Peyer's patch (tissue), 4 donors: Measurements from ENCODE around the gene SEMA3A.

Source experiments
- POLR2A ChIP-seq, 2 donors: fragments of 450-650 bp; IDR thresholded peaks; one replicate each; pipeline ENCODE4 v1.5.1; 2017; ENCODE audit warnings: antibody characterized with exemption in 2 of 2, mild to moderate bottlenecking in 2 of 2, moderate library complexity in 2 of 2
- TF ChIP-seq, protein P1 (sequence below), 6 experiments: fragments of 450-650 bp in 4 of 6; fragments of 200-600 bp in 2 of 6; sonication (generic) in 1 of 6; IDR thresholded peaks; one replicate each; pipeline ENCODE4 v1.5.1; 2017 to 2019; ENCODE audit warnings: antibody characterized with exemption in 6 of 6, mild to moderate bottlenecking in 3 of 6, moderate library complexity in 1 of 6

DNA sequence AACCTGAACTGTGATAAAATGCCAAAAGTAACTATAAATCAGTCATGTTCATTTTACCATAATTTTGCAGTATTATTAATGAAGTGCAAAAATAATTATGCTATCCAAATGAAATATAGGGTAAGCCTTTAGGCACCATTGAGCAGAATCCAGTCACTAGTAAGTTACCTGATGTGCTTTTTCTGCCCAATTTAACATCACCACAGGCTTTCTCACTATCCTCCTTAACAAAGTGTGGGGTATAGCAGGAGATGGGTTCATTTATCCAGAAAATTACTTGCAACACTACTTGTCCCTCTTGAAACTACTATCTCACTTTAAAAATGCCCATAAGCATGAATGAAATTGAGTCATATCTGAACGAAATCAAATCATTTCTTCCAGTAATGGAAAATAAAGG is 211.0 kb downstream of the SEMA3A start:
- TF ChIP-seq, protein P1, sequence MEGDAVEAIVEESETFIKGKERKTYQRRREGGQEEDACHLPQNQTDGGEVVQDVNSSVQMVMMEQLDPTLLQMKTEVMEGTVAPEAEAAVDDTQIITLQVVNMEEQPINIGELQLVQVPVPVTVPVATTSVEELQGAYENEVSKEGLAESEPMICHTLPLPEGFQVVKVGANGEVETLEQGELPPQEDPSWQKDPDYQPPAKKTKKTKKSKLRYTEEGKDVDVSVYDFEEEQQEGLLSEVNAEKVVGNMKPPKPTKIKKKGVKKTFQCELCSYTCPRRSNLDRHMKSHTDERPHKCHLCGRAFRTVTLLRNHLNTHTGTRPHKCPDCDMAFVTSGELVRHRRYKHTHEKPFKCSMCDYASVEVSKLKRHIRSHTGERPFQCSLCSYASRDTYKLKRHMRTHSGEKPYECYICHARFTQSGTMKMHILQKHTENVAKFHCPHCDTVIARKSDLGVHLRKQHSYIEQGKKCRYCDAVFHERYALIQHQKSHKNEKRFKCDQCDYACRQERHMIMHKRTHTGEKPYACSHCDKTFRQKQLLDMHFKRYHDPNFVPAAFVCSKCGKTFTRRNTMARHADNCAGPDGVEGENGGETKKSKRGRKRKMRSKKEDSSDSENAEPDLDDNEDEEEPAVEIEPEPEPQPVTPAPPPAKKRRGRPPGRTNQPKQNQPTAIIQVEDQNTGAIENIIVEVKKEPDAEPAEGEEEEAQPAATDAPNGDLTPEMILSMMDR (IDR thresholded peaks at IDR 0.05), result no peak
- no peak for TF ChIP-seq POLR2A (IDR thresholded peaks at IDR 0.05)
